Right atrium auricular region (tissue), 2 donors: ENCODE results near the gene CSRP2. TPM values are rescaled to one million over a fixed set of nuclear protein-coding genes. Genes with fewer than 3 reads are reported as not detected.

Experiments
- DNase-seq: peaks from one replicate; pipeline ENCODE4 v3.0.0-alpha.2; 2019; ENCODE audit warnings: low spot score
- H3K27ac ChIP-seq, 2 donors: fragments of 200-600 bp; sonication (generic); 1 replicate in 1 of 2; 2 replicates in 1 of 2; pipeline ENCODE4 v1.5.1; 2016 to 2019
- H3K27me3 ChIP-seq, 2 donors: fragments of 200-600 bp; sonication (generic); one replicate each; pipeline versions ENCODE4 v1.5.1 to v1.6.0; 2017 to 2019
- H3K36me3 ChIP-seq: fragments of 200-600 bp; sonication (generic); one replicate; pipeline ENCODE4 v1.5.1; 2016
- H3K4me1 ChIP-seq, 2 donors: fragments of 200-600 bp; sonication (generic); one replicate each; pipeline versions ENCODE4 v1.5.1 to v1.6.0; 2017 to 2019
- H3K4me3 ChIP-seq, 2 donors: fragments of 200-600 bp; sonication (generic); 1 replicate in 1 of 2; 2 replicates in 1 of 2; pipeline ENCODE4 v1.5.1; 2017 to 2019; ENCODE audit warnings: mild to moderate bottlenecking in 1 of 2, moderate library complexity in 1 of 2
- H3K9me3 ChIP-seq, 2 donors: fragments of 200-600 bp; sonication (generic); one replicate each; pipeline ENCODE4 v1.5.1; 2019
- CTCF ChIP-seq, 2 donors: fragments of 200-600 bp; sonication (generic); IDR thresholded peaks; one replicate each; pipeline ENCODE4 v1.5.1; 2019; ENCODE audit warnings: antibody characterized with exemption in 2 of 2
- total RNA-seq, 2 donors: library from RNA; depleted of rRNA; stranded (reverse); fragments of >200 nt; gene quantifications; one replicate each; pipeline ENCODE4 v1.1.0, GENCODE V29; 2016

Gene CSRP2
- total RNA-seq, 2 donors from 2014 or later = 6.4 to 11.6 TPM

- H3K27ac ChIP-seq = no peak overlapping the region
- H3K4me3 ChIP-seq = no peak overlapping the region
- no peaks in the 10 kb centered on the region for H3K9me3 ChIP-seq
- no peak for TF ChIP-seq CTCF (IDR thresholded peaks at IDR 0.05)
- H3K27me3 ChIP-seq = no peaks in the 10 kb centered on the region
- DNase-seq = no peak
- no peaks in the 10 kb centered on the region for H3K36me3 ChIP-seq
- no peaks in the 10 kb centered on the region for H3K4me1 ChIP-seq
Measured at GRCh38 chr12:76914102-76914859, 35.5 kb upstream of the CSRP2 start.

GRCh38 chr12:76909290-76909689, 30.5 kb upstream of the CSRP2 start:
- no peak for TF ChIP-seq CTCF (IDR thresholded peaks at IDR 0.05)
- H3K9me3 ChIP-seq = no peaks in the 10 kb centered on the region

GRCh38 chr12:76908303-76909017, 29.6 kb upstream of the CSRP2 start:
- TF ChIP-seq CTCF (IDR thresholded peaks at IDR 0.05) = no peak
- Histone ChIP-seq H3K27ac (no peak overlapping the region), H3K9me3 (no peaks in the 10 kb centered on the region), H3K27me3 (no peaks in the 10 kb centered on the region), H3K4me3 (no peak overlapping the region), H3K36me3 (no peaks in the 10 kb centered on the region), H3K4me1 (no peaks in the 10 kb centered on the region)
- no peak for DNase-seq

More at GRCh38 chr12:76909290-76909689, 30.5 kb upstream of the CSRP2 start:
- no peaks in the 10 kb centered on the region for H3K27me3 ChIP-seq
- no peaks in the 10 kb centered on the region for H3K36me3 ChIP-seq
- H3K4me3 ChIP-seq = no peak overlapping the region
- H3K4me1 ChIP-seq = no peaks in the 10 kb centered on the region
- no peak for DNase-seq
- H3K27ac ChIP-seq = no peak overlapping the region

- TF ChIP-seq CTCF (IDR thresholded peaks at IDR 0.05) = no peak
- no peak for DNase-seq
- Histone ChIP-seq H3K27me3 (no peaks in the 10 kb centered on the region), H3K9me3 (no peaks in the 10 kb centered on the region), H3K36me3 (no peaks in the 10 kb centered on the region), H3K4me3 (no peak overlapping the region), H3K27ac (no peak overlapping the region), H3K4me1 (no peaks in the 10 kb centered on the region)
Measured at GRCh38 chr12:76901628-76902380, 23.0 kb upstream of the CSRP2 start.

GRCh38 chr12:76899522-76899921, 20.7 kb upstream of the CSRP2 start:
- TF ChIP-seq CTCF (IDR thresholded peaks at IDR 0.05) = no peak
- Histone ChIP-seq H3K27me3 (no peaks in the 10 kb centered on the region), H3K27ac (no peak overlapping the region), H3K9me3 (peaks cover 0 to 3% of the 10 kb centered on the region in 2 donors), H3K4me1 (no peaks in the 10 kb centered on the region), H3K36me3 (no peaks in the 10 kb centered on the region), H3K4me3 (no peak overlapping the region)
- DNase-seq = no peak
